CD8-positive, alpha-beta memory T cell (primary cell): ENCODE data around the gene ACER3. TPM values are rescaled to one million over a fixed set of nuclear protein-coding genes. Genes with fewer than 3 reads are reported as not detected.
A peak's percentile ranks its signal among the peaks of the same experiment; 100 is the strongest.

ENCODE experiments used
- CTCF ChIA-PET: fragments of 350-600 bp; sonication (Branson Sonifier 250); formaldehyde crosslinking; loops from one replicate; lab custom pipeline; 2021; ENCODE audit warnings: antibody characterized with exemption; lab: Charles Lee
- POLR2A ChIA-PET: fragments of 350-600 bp; sonication (Branson Sonifier 250); formaldehyde crosslinking; loops from one replicate; lab custom pipeline; 2021; ENCODE audit warnings: antibody characterized with exemption; lab: Charles Lee
- DNase-seq, 5 donors: peaks; one replicate each; pipeline versions ENCODE4 v3.0.0 to v3.0.0-alpha.2; 2020 to 2022; ENCODE audit warnings: mixed read lengths in 1 of 5
- H3K27ac ChIP-seq: one replicate; pipeline ENCODE4 v1.7.0; 2013; ENCODE audit warnings: low read depth, mild to moderate bottlenecking, low read length, moderate library complexity
- H3K27me3 ChIP-seq: 2 replicates; pipeline ENCODE4 v1.7.0; 2013; ENCODE audit warnings: low read length, mild to moderate bottlenecking; ENCODE audit not compliant: insufficient read depth, poor library complexity, severe bottlenecking
- H3K36me3 ChIP-seq: 2 replicates; pipeline ENCODE4 v1.7.0; 2013; ENCODE audit warnings: mild to moderate bottlenecking, low read length, moderate library complexity; ENCODE audit not compliant: insufficient read depth
- H3K4me1 ChIP-seq: 2 replicates; pipeline ENCODE4 v1.7.0; 2013; ENCODE audit warnings: mild to moderate bottlenecking, low read length, moderate library complexity; ENCODE audit not compliant: insufficient read depth
- H3K4me3 ChIP-seq: 2 replicates; pipeline ENCODE4 v1.7.0; 2013; ENCODE audit warnings: mild to moderate bottlenecking, low read length
- H3K9me3 ChIP-seq: 2 replicates; pipeline ENCODE4 v1.7.0; 2013; ENCODE audit warnings: mild to moderate bottlenecking, low read length
- H3K27ac Mint-ChIP-seq, 8 donors: one replicate each; pipeline ENCODE4 v1.8.0; 2020 to 2021; ENCODE audit warnings: mixed read lengths in 8 of 8, mild to moderate bottlenecking in 6 of 8, inconsistent platforms in 3 of 8, moderate library complexity in 3 of 8
- H3K27me3 Mint-ChIP-seq, 2 donors: one replicate each; pipeline ENCODE4 v1.8.0; 2020 to 2021; ENCODE audit warnings: mixed read lengths in 2 of 2, mild to moderate bottlenecking in 1 of 2, moderate library complexity in 1 of 2
- H3K36me3 Mint-ChIP-seq, 3 donors: one replicate each; pipeline ENCODE4 v1.8.0; 2020 to 2021; ENCODE audit warnings: mixed read lengths in 3 of 3, inconsistent platforms in 1 of 3, mild to moderate bottlenecking in 1 of 3
- H3K4me1 Mint-ChIP-seq, 3 donors: one replicate each; pipeline ENCODE4 v1.8.0; 2020 to 2021; ENCODE audit warnings: mixed read lengths in 3 of 3, inconsistent platforms in 1 of 3, mild to moderate bottlenecking in 1 of 3
- H3K4me3 Mint-ChIP-seq, 7 donors: one replicate each; pipeline ENCODE4 v1.8.0; 2020 to 2021; ENCODE audit warnings: mixed read lengths in 7 of 7, mild to moderate bottlenecking in 6 of 7, moderate library complexity in 4 of 7, inconsistent platforms in 2 of 7
- H3K9me3 Mint-ChIP-seq, 5 donors: one replicate each; pipeline ENCODE4 v1.8.0; 2020 to 2022; ENCODE audit warnings: mixed read lengths in 5 of 5, mild to moderate bottlenecking in 3 of 5, moderate library complexity in 2 of 5, inconsistent platforms in 1 of 5
- polyA plus RNA-seq: library from polyadenylated mRNA; unstranded; fragments of 300-500 nt; fragmentation: Illumina TruSeq; gene quantifications from one replicate; pipeline ENCODE4 v1.2.3, GENCODE V29; 2021
- total RNA-seq, 2 experiments: library from RNA; stranded (reverse); gene quantifications; one replicate each; pipeline ENCODE4 v1.2.3, GENCODE V29; 2021

ACER3 gene
- total and polyA plus RNA-seq, 3 experiments from 2014 or later, result 5.3 to 19.1 (median 16.1) TPM

- no peak overlapping the region for H3K4me3 Mint-ChIP-seq
- CTCF ChIA-PET, result interaction anchor here (2.6 kb wide), 1 partner anchor 31 kb away, joined by 10 read pairs; no protein-coding TSS in a partner anchor
- H3K27me3 Mint-ChIP-seq, result peaks cover 0 to 1% of the 10 kb centered on the region in 2 donors
- Histone ChIP-seq H3K27ac (peak overlapping the region; percentile 18), H3K9me3 (no peaks in the 10 kb centered on the region), H3K36me3 (no peaks in the 10 kb centered on the region), H3K4me1 (no peaks in the 10 kb centered on the region), H3K4me3 (no peak overlapping the region), H3K27me3 (no peaks in the 10 kb centered on the region)
- H3K4me1 Mint-ChIP-seq, result peaks cover 2 to 15% (median 12%) of the 10 kb centered on the region in 3 donors
- DNase-seq, result no peak
- POLR2A ChIA-PET, result no interaction called here
- peak overlapping the region in 1 of 8 donors; percentile 57 for H3K27ac Mint-ChIP-seq
- H3K36me3 Mint-ChIP-seq, result peaks cover 0 to 2% (median 0%) of the 10 kb centered on the region in 3 donors
- H3K9me3 Mint-ChIP-seq, result no peaks in the 10 kb centered on the region
Observed at GRCh38 chr11:76888989-76889388, 28.3 kb downstream of the ACER3 start.

DNA sequence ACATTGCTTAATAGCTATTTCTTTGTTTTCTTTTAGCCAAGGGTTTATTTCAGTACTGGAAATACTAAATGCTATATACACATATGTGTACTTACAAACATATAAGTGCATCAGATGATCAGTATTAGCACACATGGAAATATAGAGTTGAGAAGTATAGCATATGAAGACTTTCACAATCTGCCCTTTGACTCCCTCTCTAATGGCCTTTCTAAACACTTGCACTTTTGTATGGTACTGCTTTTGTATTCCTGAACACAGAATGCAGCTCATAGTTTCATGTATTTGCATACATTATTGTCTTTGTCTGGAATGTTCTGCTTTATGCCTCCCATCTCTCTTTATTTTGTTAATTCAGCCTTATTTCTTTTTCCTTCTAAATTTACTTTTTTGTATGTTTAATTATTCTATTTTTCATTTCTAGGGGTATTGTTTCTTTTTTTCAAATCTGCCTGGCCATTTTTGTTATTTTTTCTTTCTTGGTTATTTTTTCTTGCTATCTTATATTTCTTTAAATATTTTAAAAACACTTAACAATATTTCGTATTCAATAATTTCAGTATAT lies 28.8 kb downstream of the ACER3 start:
- H3K36me3 Mint-ChIP-seq, result peaks cover 0 to 2% (median 0%) of the 10 kb centered on the region in 3 donors
- H3K27me3 Mint-ChIP-seq, result peaks cover 0 to 1% of the 10 kb centered on the region in 2 donors
- no peak overlapping the region for H3K4me3 ChIP-seq
- H3K27me3 ChIP-seq, result no peaks in the 10 kb centered on the region
- H3K27ac ChIP-seq, result peak overlapping the region; percentile 18
- H3K4me1 ChIP-seq, result no peaks in the 10 kb centered on the region
- H3K4me1 Mint-ChIP-seq, result peaks cover 2 to 10% (median 9%) of the 10 kb centered on the region in 3 donors
- ChIA-PET CTCF (interaction anchor here (2.6 kb wide), 1 partner anchor 31 kb away, joined by 10 read pairs; no protein-coding TSS in a partner anchor), POLR2A (no interaction called here)
- no peak for DNase-seq
- H3K27ac Mint-ChIP-seq, result no peak overlapping the region
- H3K4me3 Mint-ChIP-seq, result no peak overlapping the region
- no peaks in the 10 kb centered on the region for H3K9me3 Mint-ChIP-seq
- no peaks in the 10 kb centered on the region for H3K9me3 ChIP-seq
- H3K36me3 ChIP-seq, result no peaks in the 10 kb centered on the region

DNA sequence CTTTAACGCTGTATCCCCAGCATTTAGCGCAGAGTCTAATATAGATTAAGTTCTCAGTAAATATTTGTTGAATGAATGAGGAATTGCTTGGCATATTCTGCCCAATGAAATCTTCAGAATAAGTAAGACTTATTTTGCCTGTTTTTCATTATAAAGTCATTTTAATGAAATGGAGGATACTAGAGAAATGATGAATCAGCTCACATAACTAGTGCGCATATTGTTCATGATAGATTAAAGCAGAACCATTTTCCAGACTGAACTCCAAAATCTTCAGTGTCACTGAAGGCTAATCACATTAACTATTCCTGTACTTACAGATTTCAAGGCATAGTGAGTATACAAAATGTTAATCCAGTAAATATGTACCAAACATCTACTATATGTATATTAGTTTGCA lies 29.6 kb downstream of the ACER3 start:
- H3K36me3 Mint-ChIP-seq, result peaks cover 0 to 2% (median 0%) of the 10 kb centered on the region in 3 donors
- no peaks in the 10 kb centered on the region for H3K9me3 Mint-ChIP-seq

GRCh38 chr11:76891285-76891684 lies 30.6 kb downstream of the ACER3 start:
- H3K4me1 Mint-ChIP-seq, result no peaks in the 10 kb centered on the region
- no peaks in the 10 kb centered on the region for H3K9me3 Mint-ChIP-seq
- peaks cover 0 to 1% (median 0%) of the 10 kb centered on the region in 3 donors for H3K36me3 Mint-ChIP-seq
- H3K27ac Mint-ChIP-seq, result no peak overlapping the region
- ChIA-PET POLR2A (no interaction called here), CTCF (interaction anchor here (1.4 kb wide), 1 partner anchor 29 kb away, joined by 5 read pairs; no protein-coding TSS in a partner anchor)
- Histone ChIP-seq H3K27ac (no peak overlapping the region), H3K4me3 (no peak overlapping the region), H3K36me3 (no peaks in the 10 kb centered on the region), H3K4me1 (no peaks in the 10 kb centered on the region), H3K27me3 (no peaks in the 10 kb centered on the region), H3K9me3 (no peaks in the 10 kb centered on the region)
- no peak overlapping the region for H3K4me3 Mint-ChIP-seq
- no peaks in the 10 kb centered on the region for H3K27me3 Mint-ChIP-seq
- DNase-seq, result no peak

More for the DNA sequence above, 29.6 kb downstream of the ACER3 start:
- ChIA-PET POLR2A (no interaction called here), CTCF (no interaction called here)
- no peaks in the 10 kb centered on the region for H3K9me3 ChIP-seq
- H3K4me1 ChIP-seq, result no peaks in the 10 kb centered on the region
- H3K27ac Mint-ChIP-seq, result peak overlapping the region in 1 of 8 donors; percentile 17
- no peak overlapping the region for H3K4me3 Mint-ChIP-seq
- no peaks in the 10 kb centered on the region for H3K27me3 Mint-ChIP-seq
- no peaks in the 10 kb centered on the region for H3K36me3 ChIP-seq
- no peaks in the 10 kb centered on the region for H3K27me3 ChIP-seq
- peaks cover 2 to 4% (median 4%) of the 10 kb centered on the region in 3 donors for H3K4me1 Mint-ChIP-seq
- no peak overlapping the region for H3K4me3 ChIP-seq
- H3K27ac ChIP-seq, result no peak overlapping the region
- no peak for DNase-seq

DNA sequence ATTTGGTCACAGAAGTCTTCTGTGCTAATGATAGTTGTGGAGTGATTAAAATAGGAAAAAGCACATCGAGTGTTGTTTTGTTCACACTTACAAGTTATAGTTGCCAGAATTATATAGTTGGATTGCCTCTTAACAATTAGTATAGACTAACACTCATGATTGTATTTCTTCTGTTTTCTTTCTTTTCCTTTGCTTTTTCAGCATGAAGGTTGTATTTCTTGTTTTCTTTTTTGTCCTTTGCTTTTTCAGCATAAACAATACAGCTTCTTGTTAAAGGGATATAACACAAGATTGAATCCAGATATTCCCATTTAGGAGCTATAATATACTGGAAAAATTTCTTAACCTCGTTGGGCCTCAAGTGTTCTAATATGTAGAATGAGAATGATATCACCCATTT lies 31.1 kb downstream of the ACER3 start:
- Histone ChIP-seq H3K9me3 (no peaks in the 10 kb centered on the region), H3K4me1 (no peaks in the 10 kb centered on the region), H3K27me3 (no peaks in the 10 kb centered on the region), H3K27ac (no peak overlapping the region), H3K4me3 (no peak overlapping the region), H3K36me3 (no peaks in the 10 kb centered on the region)
- DNase-seq, result no peak
- Mint-ChIP-seq H3K4me1 (no peaks in the 10 kb centered on the region), H3K36me3 (peaks cover 0 to 2% (median 0%) of the 10 kb centered on the region in 3 donors), H3K27me3 (no peaks in the 10 kb centered on the region), H3K27ac (no peak overlapping the region), H3K9me3 (no peaks in the 10 kb centered on the region), H3K4me3 (no peak overlapping the region)
- ChIA-PET POLR2A (no interaction called here), CTCF (interaction anchor here (1.4 kb wide), 1 partner anchor 28 kb away, joined by 5 read pairs; no protein-coding TSS in a partner anchor)

- ChIA-PET CTCF (interaction anchor here (1.4 kb wide), 1 partner anchor 27 kb away, joined by 5 read pairs; no protein-coding TSS in a partner anchor), POLR2A (no interaction called here)
- no peak overlapping the region for H3K27ac Mint-ChIP-seq
- H3K36me3 ChIP-seq, result no peaks in the 10 kb centered on the region
- H3K4me3 ChIP-seq, result no peak overlapping the region
- no peak overlapping the region for H3K27ac ChIP-seq
- peaks cover 0 to 2% (median 0%) of the 10 kb centered on the region in 3 donors for H3K36me3 Mint-ChIP-seq
- H3K9me3 Mint-ChIP-seq, result no peaks in the 10 kb centered on the region
- no peaks in the 10 kb centered on the region for H3K27me3 Mint-ChIP-seq
- H3K4me3 Mint-ChIP-seq, result no peak overlapping the region
- H3K27me3 ChIP-seq, result no peaks in the 10 kb centered on the region
- H3K9me3 ChIP-seq, result no peaks in the 10 kb centered on the region
- no peaks in the 10 kb centered on the region for H3K4me1 ChIP-seq
- H3K4me1 Mint-ChIP-seq, result no peaks in the 10 kb centered on the region
- DNase-seq, result no peak
Observed at GRCh38 chr11:76892306-76892705, 31.6 kb downstream of the ACER3 start.

DNA sequence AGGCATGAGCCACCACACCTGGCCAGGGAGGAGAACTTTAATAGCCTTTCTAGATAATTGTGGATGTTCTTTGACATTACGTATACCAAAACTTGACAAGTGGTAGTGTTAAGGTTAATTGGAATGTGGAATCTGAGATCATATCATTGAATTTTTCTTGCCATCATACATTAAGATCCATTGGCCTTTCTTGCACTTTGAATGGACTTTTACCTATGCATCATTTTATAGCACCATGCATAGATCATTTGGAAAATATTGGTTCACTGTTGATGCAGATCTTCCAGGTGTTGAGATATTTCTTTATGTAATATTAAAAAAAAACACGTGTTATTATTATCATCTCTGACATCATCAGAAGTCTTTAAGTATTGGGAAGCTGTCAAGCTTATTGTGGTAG lies 36.5 kb downstream of the ACER3 start:
- Histone ChIP-seq H3K9me3 (no peaks in the 10 kb centered on the region), H3K27ac (no peak overlapping the region), H3K4me3 (no peak overlapping the region), H3K27me3 (no peaks in the 10 kb centered on the region), H3K36me3 (no peaks in the 10 kb centered on the region), H3K4me1 (no peaks in the 10 kb centered on the region)
- Mint-ChIP-seq H3K4me3 (no peak overlapping the region), H3K27ac (no peak overlapping the region), H3K27me3 (no peaks in the 10 kb centered on the region), H3K9me3 (no peaks in the 10 kb centered on the region), H3K4me1 (peaks cover 0 to under 1% (median 0%) of the 10 kb centered on the region in 3 donors), H3K36me3 (peaks cover 0 to 2% (median 0%) of the 10 kb centered on the region in 3 donors)
- no peak for DNase-seq
- ChIA-PET CTCF (no interaction called here), POLR2A (no interaction called here)

- Mint-ChIP-seq H3K27ac (peak overlapping the region in 1 of 8 donors; percentile 42), H3K9me3 (peaks cover 0 to 1% (median 0%) of the 10 kb centered on the region in 5 donors), H3K36me3 (peaks cover 0 to 9% (median 2%) of the 10 kb centered on the region in 3 donors), H3K4me1 (peaks cover 2 to 4% (median 3%) of the 10 kb centered on the region in 3 donors), H3K27me3 (no peaks in the 10 kb centered on the region), H3K4me3 (no peak overlapping the region)
- no peak for DNase-seq
- no peaks in the 10 kb centered on the region for H3K36me3 ChIP-seq
- H3K4me1 ChIP-seq, result no peaks in the 10 kb centered on the region
- no peaks in the 10 kb centered on the region for H3K27me3 ChIP-seq
- POLR2A ChIA-PET, result no interaction called here
- H3K27ac ChIP-seq, result no peak overlapping the region
- no peaks in the 10 kb centered on the region for H3K9me3 ChIP-seq
- H3K4me3 ChIP-seq, result no peak overlapping the region
- CTCF ChIA-PET, result no interaction called here
Observed at GRCh38 chr11:76901144-76901543, 40.4 kb downstream of the ACER3 start.
